Muscle layer of colon (tissue), 2 donors: ENCODE data around the gene EXT2.

Experiments used
- H3K27ac ChIP-seq: one replicate; pipeline ENCODE4 v1.7.0; 2013; ENCODE audit warnings: low read depth, mild to moderate bottlenecking, low read length, moderate library complexity
- H3K27me3 ChIP-seq, 2 donors: one replicate each; pipeline ENCODE4 v1.7.0; 2013; ENCODE audit warnings: low read length in 2 of 2, mild to moderate bottlenecking in 2 of 2; ENCODE audit not compliant: insufficient read depth in 2 of 2, control insufficient read depth in 1 of 2
- H3K36me3 ChIP-seq: one replicate; pipeline ENCODE4 v1.7.0; 2013; ENCODE audit warnings: mild to moderate bottlenecking, low read length; ENCODE audit not compliant: insufficient read depth
- H3K4me1 ChIP-seq: one replicate; pipeline ENCODE4 v1.7.0; 2013; ENCODE audit warnings: mild to moderate bottlenecking, low read length; ENCODE audit not compliant: insufficient read depth
- H3K4me3 ChIP-seq, 2 donors: one replicate each; pipeline ENCODE4 v1.7.0; 2013; ENCODE audit warnings: low read length in 2 of 2, low read depth in 1 of 2, mild to moderate bottlenecking in 1 of 2, moderate library complexity in 1 of 2
- H3K9ac ChIP-seq: one replicate; pipeline ENCODE4 v1.7.0; 2013; ENCODE audit warnings: low read length
- H3K9me3 ChIP-seq: one replicate; pipeline ENCODE4 v1.7.0; 2013; ENCODE audit warnings: mild to moderate bottlenecking, low read length
- donor health status: abdominal sarcoma.
- donor health status: Adenocarcinoma of cecum.

Gene EXT2

GRCh38 chr11:44264438-44264749 lies 168.9 kb downstream of the EXT2 start:
- H3K4me3 ChIP-seq: no peak overlapping the region
- H3K27me3 ChIP-seq: peaks cover 0 to 4% of the 10 kb centered on the region in 2 donors

GRCh38 chr11:44264761-44265160 lies 169.3 kb downstream of the EXT2 start:
- Histone ChIP-seq H3K4me3 (no peak overlapping the region), H3K9ac (no peak overlapping the region), H3K4me1 (no peaks in the 10 kb centered on the region), H3K9me3 (no peaks in the 10 kb centered on the region), H3K27ac (no peak overlapping the region), H3K36me3 (no peaks in the 10 kb centered on the region), H3K27me3 (peaks cover 0 to 4% of the 10 kb centered on the region in 2 donors)

More at GRCh38 chr11:44264438-44264749, 168.9 kb downstream of the EXT2 start:
- Histone ChIP-seq H3K36me3 (no peaks in the 10 kb centered on the region), H3K27ac (no peak overlapping the region), H3K4me1 (no peaks in the 10 kb centered on the region), H3K9me3 (no peaks in the 10 kb centered on the region), H3K9ac (no peak overlapping the region)

GRCh38 chr11:44266056-44266780 lies 170.7 kb downstream of the EXT2 start:
- Histone ChIP-seq H3K36me3 (no peaks in the 10 kb centered on the region), H3K4me3 (no peak overlapping the region), H3K4me1 (no peaks in the 10 kb centered on the region), H3K9me3 (no peaks in the 10 kb centered on the region), H3K27ac (no peak overlapping the region), H3K9ac (no peak overlapping the region), H3K27me3 (peaks cover 0 to 4% of the 10 kb centered on the region in 2 donors)

- H3K27ac ChIP-seq: no peak overlapping the region
Measured at GRCh38 chr11:44267006-44267749, 171.7 kb downstream of the EXT2 start.

GRCh38 chr11:44267750-44268613 lies 172.5 kb downstream of the EXT2 start:
- Histone ChIP-seq H3K36me3 (no peaks in the 10 kb centered on the region), H3K4me1 (no peaks in the 10 kb centered on the region), H3K9ac (no peak overlapping the region), H3K9me3 (no peaks in the 10 kb centered on the region), H3K27ac (no peak overlapping the region), H3K27me3 (peaks cover 0 to 4% of the 10 kb centered on the region in 2 donors), H3K4me3 (no peak overlapping the region)

More at GRCh38 chr11:44267006-44267749, 171.7 kb downstream of the EXT2 start:
- Histone ChIP-seq H3K4me3 (no peak overlapping the region), H3K4me1 (no peaks in the 10 kb centered on the region), H3K9me3 (no peaks in the 10 kb centered on the region), H3K27me3 (peaks cover 0 to 4% of the 10 kb centered on the region in 2 donors), H3K9ac (no peak overlapping the region), H3K36me3 (no peaks in the 10 kb centered on the region)

- H3K36me3 ChIP-seq: no peaks in the 10 kb centered on the region
- H3K9ac ChIP-seq: no peak overlapping the region
- H3K4me3 ChIP-seq: no peak overlapping the region
- H3K27ac ChIP-seq: no peak overlapping the region
- H3K4me1 ChIP-seq: no peaks in the 10 kb centered on the region
- peaks cover 0 to 4% of the 10 kb centered on the region in 2 donors for H3K27me3 ChIP-seq
- H3K9me3 ChIP-seq: no peaks in the 10 kb centered on the region
Measured at GRCh38 chr11:44268614-44269080, 173.2 kb downstream of the EXT2 start.

GRCh38 chr11:44269369-44270351 lies 174.2 kb downstream of the EXT2 start:
- no peaks in the 10 kb centered on the region for H3K4me1 ChIP-seq
- no peak overlapping the region for H3K27ac ChIP-seq
- H3K27me3 ChIP-seq: no peaks in the 10 kb centered on the region
- no peaks in the 10 kb centered on the region for H3K36me3 ChIP-seq
- no peak overlapping the region for H3K4me3 ChIP-seq
- no peak overlapping the region for H3K9ac ChIP-seq
- H3K9me3 ChIP-seq: no peaks in the 10 kb centered on the region

GRCh38 chr11:44270403-44271273 lies 175.2 kb downstream of the EXT2 start:
- Histone ChIP-seq H3K27ac (no peak overlapping the region), H3K27me3 (no peaks in the 10 kb centered on the region), H3K36me3 (no peaks in the 10 kb centered on the region), H3K9me3 (no peaks in the 10 kb centered on the region), H3K9ac (no peak overlapping the region), H3K4me1 (no peaks in the 10 kb centered on the region), H3K4me3 (no peak overlapping the region)

- no peaks in the 10 kb centered on the region for H3K4me1 ChIP-seq
- H3K4me3 ChIP-seq: no peak overlapping the region
- H3K9me3 ChIP-seq: no peaks in the 10 kb centered on the region
- no peak overlapping the region for H3K27ac ChIP-seq
- no peak overlapping the region for H3K9ac ChIP-seq
- no peaks in the 10 kb centered on the region for H3K27me3 ChIP-seq
- H3K36me3 ChIP-seq: no peaks in the 10 kb centered on the region
Measured at GRCh38 chr11:44271286-44271685, 175.8 kb downstream of the EXT2 start.

- H3K9me3 ChIP-seq: no peaks in the 10 kb centered on the region
- no peak overlapping the region for H3K9ac ChIP-seq
- H3K27me3 ChIP-seq: no peaks in the 10 kb centered on the region
- no peak overlapping the region for H3K4me3 ChIP-seq
- no peak overlapping the region for H3K27ac ChIP-seq
- H3K36me3 ChIP-seq: no peaks in the 10 kb centered on the region
- H3K4me1 ChIP-seq: no peaks in the 10 kb centered on the region
Measured at GRCh38 chr11:44274404-44274803, 178.9 kb downstream of the EXT2 start.
